DOHH2 (cell line): ENCODE results near the gene ACKR3.

Experiments used
- H3F3A ChIP-seq: fragments of 200-600 bp; sonication (generic), shearing (Covaris generic); 2 replicates; pipeline ENCODE4 v1.6.0; 2016; ENCODE audit warnings: antibody characterized with exemption, mild to moderate bottlenecking; ENCODE audit not compliant: control insufficient read depth, insufficient read depth
- H3K27ac ChIP-seq: fragments of 200-600 bp; sonication (generic); 2 replicates; pipeline ENCODE4 v1.5.1; 2014; ENCODE audit warnings: low read depth, mild to moderate bottlenecking, low read length, moderate library complexity
- H3K27me3 ChIP-seq: fragments of 200-600 bp; sonication (generic); 2 replicates; pipeline ENCODE4 v1.6.1; 2014; ENCODE audit warnings: mild to moderate bottlenecking, low read length, mixed read lengths; ENCODE audit not compliant: control insufficient read depth
- H3K36me3 ChIP-seq: fragments of 200-600 bp; sonication (generic); 2 replicates; pipeline ENCODE4 v1.6.1; 2014; ENCODE audit warnings: mild to moderate bottlenecking, low read length, moderate library complexity, mixed read lengths; ENCODE audit not compliant: control insufficient read depth
- H3K4me1 ChIP-seq: fragments of 200-600 bp; sonication (generic); 2 replicates; pipeline ENCODE4 v1.6.1; 2014; ENCODE audit warnings: mild to moderate bottlenecking, low read length, mixed read lengths; ENCODE audit not compliant: control insufficient read depth
- H3K4me2 ChIP-seq: fragments of 200-600 bp; sonication (generic); 2 replicates; pipeline ENCODE4 v1.6.0; 2014; ENCODE audit warnings: mild to moderate bottlenecking, low read length, moderate library complexity
- H3K4me3 ChIP-seq: fragments of 200-600 bp; sonication (generic); 2 replicates; pipeline ENCODE4 v1.5.1; 2014; ENCODE audit warnings: mild to moderate bottlenecking, low read length, mixed read lengths
- H3K79me2 ChIP-seq: fragments of 200-600 bp; sonication (generic); 2 replicates; pipeline ENCODE4 v1.6.1; 2014; ENCODE audit warnings: mild to moderate bottlenecking, low read length, mixed read lengths; ENCODE audit not compliant: control insufficient read depth
- H3K9me2 ChIP-seq: fragments of 200-600 bp; sonication (generic); replicated peaks from 2 replicates; pipeline ENCODE4 v1.6.1; 2014; ENCODE audit warnings: mild to moderate bottlenecking, low read length, mixed read lengths; ENCODE audit not compliant: control insufficient read depth
- H3K9me3 ChIP-seq: fragments of 200-600 bp; sonication (generic); 2 replicates; pipeline ENCODE4 v1.6.1; 2014; ENCODE audit warnings: antibody characterized with exemption, low read length, mixed read lengths; ENCODE audit not compliant: control insufficient read depth, insufficient read depth
- H4K20me1 ChIP-seq: fragments of 200-600 bp; sonication (generic); 2 replicates; pipeline ENCODE4 v1.6.0; 2014; ENCODE audit warnings: low read depth, mild to moderate bottlenecking, antibody characterized with exemption, low read length, moderate library complexity; ENCODE audit not compliant: control insufficient read depth, insufficient read depth
- CTCF ChIP-seq: fragments of 200-600 bp; sonication (generic); IDR thresholded peaks from one replicate; pipeline ENCODE4 v1.5.1; 2014; ENCODE audit warnings: antibody characterized with exemption, mild to moderate bottlenecking, low read depth, low read length; ENCODE audit not compliant: poor library complexity, severe bottlenecking
- EZH2phosphoT487 ChIP-seq: fragments of 200-600 bp; sonication (generic); IDR thresholded peaks from 2 replicates; pipeline ENCODE4 v1.6.1; 2017; ENCODE audit warnings: borderline replicate concordance, mild to moderate bottlenecking, antibody characterized with exemption, low read length, moderate library complexity, mixed read lengths

Gene ACKR3

GRCh38 chr2:236626391-236627150, 56.9 kb downstream of the ACKR3 start:
- H3K27me3 ChIP-seq: no peaks in the 10 kb centered on the region
- H3K9me2 ChIP-seq: no peaks in the 10 kb centered on the region
- no peak for TF ChIP-seq CTCF
- TF ChIP-seq EZH2phosphoT487: no peak
- H3K4me2 ChIP-seq: no peak overlapping the region
- H4K20me1 ChIP-seq: no peaks in the 10 kb centered on the region
- H3K79me2 ChIP-seq: no peaks in the 10 kb centered on the region
- no peak overlapping the region for H3K4me3 ChIP-seq
- no peak overlapping the region for H3K27ac ChIP-seq
- no peaks in the 10 kb centered on the region for H3K36me3 ChIP-seq
- no peaks in the 10 kb centered on the region for H3F3A ChIP-seq
- H3K9me3 ChIP-seq: no peaks in the 10 kb centered on the region
- H3K4me1 ChIP-seq: no peaks in the 10 kb centered on the region

DNA sequence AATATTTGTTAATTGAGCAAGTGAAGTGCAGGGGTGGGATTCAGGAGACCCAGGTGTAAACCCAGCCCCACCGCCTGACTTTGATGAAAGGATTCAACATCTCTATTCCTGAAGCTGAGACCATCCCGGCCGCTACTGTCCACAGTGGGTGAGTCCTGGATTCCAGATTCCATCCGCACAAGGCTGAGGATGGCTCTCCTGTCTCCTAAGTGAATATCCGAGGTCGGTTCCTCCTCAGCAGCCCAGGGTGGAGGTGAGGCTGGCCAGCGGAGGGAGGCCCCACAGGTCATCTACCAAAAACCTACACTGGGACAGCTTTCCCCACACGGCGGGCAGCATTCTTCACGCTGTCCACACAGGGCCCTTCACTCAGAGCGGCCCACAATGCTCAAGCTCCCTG, 57.6 kb downstream of the ACKR3 start:
- no peaks in the 10 kb centered on the region for H3K79me2 ChIP-seq
- H3K27ac ChIP-seq: no peak overlapping the region
- H3K9me3 ChIP-seq: no peaks in the 10 kb centered on the region
- no peak overlapping the region for H3K4me2 ChIP-seq
- no peaks in the 10 kb centered on the region for H3K27me3 ChIP-seq
- TF ChIP-seq EZH2phosphoT487 (no peak), CTCF (no peak)
- H3K4me3 ChIP-seq: no peak overlapping the region
- no peaks in the 10 kb centered on the region for H4K20me1 ChIP-seq
- no peaks in the 10 kb centered on the region for H3K4me1 ChIP-seq
- H3K36me3 ChIP-seq: no peaks in the 10 kb centered on the region
- no peaks in the 10 kb centered on the region for H3F3A ChIP-seq
- H3K9me2 ChIP-seq: no peaks in the 10 kb centered on the region

- no peaks in the 10 kb centered on the region for H3K27me3 ChIP-seq
These were observed 58.2 kb downstream of the ACKR3 start for GRCh38 chr2:236627841-236628240.

More at GRCh38 chr2:236627841-236628240, 58.2 kb downstream of the ACKR3 start:
- Histone ChIP-seq H3K27ac (no peak overlapping the region), H3K9me3 (no peaks in the 10 kb centered on the region), H3K36me3 (no peaks in the 10 kb centered on the region), H3K79me2 (no peaks in the 10 kb centered on the region), H3K4me2 (no peak overlapping the region), H3F3A (no peaks in the 10 kb centered on the region), H3K4me3 (no peak overlapping the region), H3K4me1 (no peaks in the 10 kb centered on the region), H4K20me1 (no peaks in the 10 kb centered on the region), H3K9me2 (no peaks in the 10 kb centered on the region)
- TF ChIP-seq CTCF (no peak), EZH2phosphoT487 (no peak)
